Nephron progenitor cell (in vitro differentiated cells): ENCODE data around the gene CLK1.
A peak's percentile ranks its signal among the peaks of the same experiment; 100 is the strongest.
"Not testable (repeated sequence)": the region's sequence is repeated elsewhere in the genome, so short reads cannot be mapped to it uniquely, and the experiment has no call there.

ENCODE experiments used
- DNase-seq: peaks from one replicate; pipeline ENCODE4 v3.0.0; 2021
- H3K27ac Mint-ChIP-seq: 2 replicates; pipeline ENCODE4 v1.8.0; 2021; ENCODE audit warnings: mild to moderate bottlenecking, moderate library complexity, mixed read lengths
- H3K27me3 Mint-ChIP-seq: 2 replicates; pipeline ENCODE4 v1.8.0; 2021; ENCODE audit warnings: mild to moderate bottlenecking, low read depth, mixed read lengths; ENCODE audit not compliant: poor library complexity
- H3K36me3 Mint-ChIP-seq: 2 replicates; pipeline ENCODE4 v1.8.0; 2021; ENCODE audit warnings: low read depth, mixed read lengths
- H3K4me1 Mint-ChIP-seq: 2 replicates; pipeline ENCODE4 v1.8.0; 2021; ENCODE audit warnings: mixed read lengths
- H3K4me3 Mint-ChIP-seq: 2 replicates; pipeline ENCODE4 v1.8.0; 2021; ENCODE audit warnings: mild to moderate bottlenecking, moderate library complexity, mixed read lengths
- H3K9me3 Mint-ChIP-seq: 2 replicates; pipeline ENCODE4 v1.8.0; 2021; ENCODE audit warnings: mild to moderate bottlenecking, moderate library complexity, mixed read lengths
- TF ChIP-seq, protein P1 (sequence below): fragments of 200-600 bp; sonication (generic); IDR thresholded peaks from 2 replicates; pipeline ENCODE4 v1.5.0; 2021; ENCODE audit warnings: antibody characterized with exemption

The CLK1 gene

DNA sequence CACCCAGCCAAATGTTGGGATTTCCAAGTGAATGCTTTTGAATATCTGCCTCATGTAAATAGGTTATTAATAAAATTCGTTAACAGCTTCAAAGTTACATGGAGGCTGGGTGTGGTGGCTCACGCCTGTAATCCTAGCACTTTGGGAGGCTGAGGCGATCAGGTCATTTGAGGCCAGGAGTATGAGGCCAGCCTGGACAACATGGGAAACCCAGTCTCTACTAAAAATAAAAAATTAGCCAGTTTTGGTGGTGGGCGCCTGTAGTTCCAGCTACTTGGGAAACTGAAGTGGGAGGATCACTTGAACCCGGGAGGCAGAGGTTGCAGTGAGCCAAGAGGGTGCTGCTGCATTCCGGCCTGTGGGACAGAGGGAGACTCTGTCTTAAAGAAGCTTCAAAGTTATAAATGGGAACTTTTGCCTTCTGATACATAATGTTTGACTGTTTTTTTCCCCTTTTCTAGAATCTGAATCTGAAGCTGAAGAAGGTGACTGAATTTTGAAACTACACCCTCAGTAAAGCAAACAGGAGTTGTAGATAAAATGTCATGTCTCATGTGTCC is 42.7 kb downstream of the CLK1 start:
- Mint-ChIP-seq H3K27ac (peak overlapping the region; percentile 54), H3K9me3 (no peaks in the 10 kb centered on the region), H3K4me3 (no peak overlapping the region), H3K27me3 (no peaks in the 10 kb centered on the region), H3K36me3 (peaks cover 62% of the 10 kb centered on the region), H3K4me1 (peaks cover 4% of the 10 kb centered on the region)
- TF ChIP-seq, protein P1, sequence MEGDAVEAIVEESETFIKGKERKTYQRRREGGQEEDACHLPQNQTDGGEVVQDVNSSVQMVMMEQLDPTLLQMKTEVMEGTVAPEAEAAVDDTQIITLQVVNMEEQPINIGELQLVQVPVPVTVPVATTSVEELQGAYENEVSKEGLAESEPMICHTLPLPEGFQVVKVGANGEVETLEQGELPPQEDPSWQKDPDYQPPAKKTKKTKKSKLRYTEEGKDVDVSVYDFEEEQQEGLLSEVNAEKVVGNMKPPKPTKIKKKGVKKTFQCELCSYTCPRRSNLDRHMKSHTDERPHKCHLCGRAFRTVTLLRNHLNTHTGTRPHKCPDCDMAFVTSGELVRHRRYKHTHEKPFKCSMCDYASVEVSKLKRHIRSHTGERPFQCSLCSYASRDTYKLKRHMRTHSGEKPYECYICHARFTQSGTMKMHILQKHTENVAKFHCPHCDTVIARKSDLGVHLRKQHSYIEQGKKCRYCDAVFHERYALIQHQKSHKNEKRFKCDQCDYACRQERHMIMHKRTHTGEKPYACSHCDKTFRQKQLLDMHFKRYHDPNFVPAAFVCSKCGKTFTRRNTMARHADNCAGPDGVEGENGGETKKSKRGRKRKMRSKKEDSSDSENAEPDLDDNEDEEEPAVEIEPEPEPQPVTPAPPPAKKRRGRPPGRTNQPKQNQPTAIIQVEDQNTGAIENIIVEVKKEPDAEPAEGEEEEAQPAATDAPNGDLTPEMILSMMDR = no peak
- no peak for DNase-seq

DNA sequence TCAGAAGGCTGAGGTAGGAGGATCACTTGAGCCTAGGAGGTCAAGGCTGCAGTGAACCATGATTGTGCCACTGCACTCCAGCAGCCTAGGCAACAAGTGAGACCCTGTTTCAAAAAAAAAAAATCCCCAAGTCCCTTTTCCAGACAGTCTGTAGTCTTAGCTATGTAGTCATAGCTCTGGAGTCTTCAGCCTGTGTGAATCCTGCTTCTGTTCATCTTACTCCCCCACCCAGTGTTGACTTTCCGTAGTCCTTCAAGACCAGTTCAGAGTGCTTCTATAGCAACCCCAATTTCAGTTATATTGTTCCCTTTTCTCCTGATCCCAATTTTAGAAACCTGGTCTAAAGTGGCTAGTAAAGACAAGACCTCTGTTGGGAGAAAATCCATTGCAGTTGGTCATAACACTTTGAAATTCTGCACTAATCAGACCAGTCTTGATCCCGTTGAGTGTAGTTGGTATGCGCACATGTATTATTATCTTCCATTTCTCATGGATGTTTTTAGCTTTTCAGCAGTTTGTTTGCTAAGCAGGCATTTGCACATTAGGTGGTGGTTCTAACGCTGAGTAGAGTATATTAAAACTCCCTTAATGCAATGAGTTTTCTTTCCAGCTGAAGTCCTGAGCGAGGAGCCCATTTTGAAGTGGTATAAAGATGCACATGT is 43.8 kb downstream of the CLK1 start:
- Mint-ChIP-seq H3K4me1 (peaks cover 4% of the 10 kb centered on the region), H3K4me3 (no peak overlapping the region), H3K36me3 (peaks cover 72% of the 10 kb centered on the region), H3K27ac (peak overlapping the region; percentile 68), H3K9me3 (no peaks in the 10 kb centered on the region), H3K27me3 (no peaks in the 10 kb centered on the region)
- TF ChIP-seq, protein P1 = no peak
- no peak for DNase-seq

DNA sequence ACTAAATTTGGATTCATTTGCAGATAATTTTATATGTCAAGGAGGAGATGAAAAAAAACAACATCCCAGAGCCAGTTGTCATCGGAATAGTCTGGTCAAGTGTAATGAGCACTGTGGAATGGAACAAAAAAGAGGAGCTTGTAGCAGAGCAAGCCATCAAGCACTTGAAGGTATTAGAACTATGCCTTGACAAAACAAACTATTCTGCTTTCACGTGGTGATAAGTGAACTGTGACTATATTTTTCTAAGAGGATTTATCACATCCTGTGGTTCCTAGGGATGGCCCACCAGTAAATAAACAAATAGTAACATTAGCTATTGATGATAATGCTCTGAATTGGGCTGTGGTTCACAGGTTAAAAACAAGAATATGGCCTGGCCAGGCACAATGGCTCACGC is 45.7 kb downstream of the CLK1 start:
- H3K4me3 Mint-ChIP-seq, DNase-seq, H3K9me3 Mint-ChIP-seq, H3K27me3 Mint-ChIP-seq: not testable (repeated sequence)
- peak overlapping the region; percentile 69 for H3K27ac Mint-ChIP-seq
- H3K4me1 Mint-ChIP-seq = peaks cover 16% of the 10 kb centered on the region
- H3K36me3 Mint-ChIP-seq = peaks cover 84% of the 10 kb centered on the region

DNA sequence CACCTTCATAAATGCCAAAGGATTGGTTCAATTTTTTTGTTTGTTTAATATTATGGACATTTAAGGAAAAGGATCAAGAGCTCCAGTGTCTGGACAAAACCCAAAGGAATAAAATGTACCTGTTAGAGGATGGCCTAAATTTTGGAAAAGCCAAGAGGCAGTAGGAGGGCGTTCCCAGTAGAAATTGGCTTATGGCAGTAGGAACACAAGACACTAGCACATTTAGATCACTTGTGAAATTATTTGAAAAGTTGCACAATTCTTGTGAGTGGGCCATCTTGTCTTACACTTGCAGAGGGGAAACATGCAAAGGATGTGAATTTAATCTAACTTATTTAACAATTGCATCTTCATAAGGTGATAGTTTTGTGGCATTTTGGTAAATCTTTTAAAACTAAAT is 49.5 kb downstream of the CLK1 start:
- TF ChIP-seq, protein P1 = no peak
- Mint-ChIP-seq H3K4me1 (peaks cover 44% of the 10 kb centered on the region), H3K36me3 (peaks cover 62% of the 10 kb centered on the region), H3K9me3 (no peaks in the 10 kb centered on the region), H3K27ac (no peak overlapping the region), H3K27me3 (no peaks in the 10 kb centered on the region), H3K4me3 (no peak overlapping the region)
- no peak for DNase-seq

DNA sequence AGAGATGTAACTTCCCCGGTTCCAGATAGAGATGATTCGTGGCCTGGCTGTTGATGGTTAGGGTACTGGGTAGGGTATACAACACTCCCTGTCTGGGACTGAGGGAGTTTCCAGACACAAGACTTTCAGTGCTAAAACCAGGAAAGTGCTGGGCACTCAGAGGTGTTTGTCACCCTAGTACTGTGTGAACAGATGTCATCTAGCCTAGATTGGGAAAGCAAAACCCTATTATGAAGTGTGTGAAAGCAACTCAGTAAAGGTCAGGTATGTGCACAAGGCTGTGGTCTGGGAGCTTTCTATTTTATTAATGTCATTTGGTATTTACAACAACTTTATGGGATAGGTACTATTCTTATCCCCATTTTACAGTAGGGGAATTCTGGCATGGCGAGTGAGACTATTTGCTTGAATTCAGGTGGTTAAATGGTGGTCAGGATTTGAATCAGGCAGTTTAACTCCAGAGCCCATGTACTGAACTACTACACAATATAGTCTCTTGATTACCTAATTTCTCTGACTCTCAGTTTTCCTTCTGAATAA is 50.1 kb downstream of the CLK1 start:
- TF ChIP-seq, protein P1 = no peak
- Mint-ChIP-seq H3K4me1 (peaks cover 49% of the 10 kb centered on the region), H3K27ac (no peak overlapping the region), H3K4me3 (peak overlapping the region; percentile 47), H3K36me3 (peaks cover 56% of the 10 kb centered on the region), H3K9me3 (no peaks in the 10 kb centered on the region), H3K27me3 (no peaks in the 10 kb centered on the region)
- no peak for DNase-seq

DNA sequence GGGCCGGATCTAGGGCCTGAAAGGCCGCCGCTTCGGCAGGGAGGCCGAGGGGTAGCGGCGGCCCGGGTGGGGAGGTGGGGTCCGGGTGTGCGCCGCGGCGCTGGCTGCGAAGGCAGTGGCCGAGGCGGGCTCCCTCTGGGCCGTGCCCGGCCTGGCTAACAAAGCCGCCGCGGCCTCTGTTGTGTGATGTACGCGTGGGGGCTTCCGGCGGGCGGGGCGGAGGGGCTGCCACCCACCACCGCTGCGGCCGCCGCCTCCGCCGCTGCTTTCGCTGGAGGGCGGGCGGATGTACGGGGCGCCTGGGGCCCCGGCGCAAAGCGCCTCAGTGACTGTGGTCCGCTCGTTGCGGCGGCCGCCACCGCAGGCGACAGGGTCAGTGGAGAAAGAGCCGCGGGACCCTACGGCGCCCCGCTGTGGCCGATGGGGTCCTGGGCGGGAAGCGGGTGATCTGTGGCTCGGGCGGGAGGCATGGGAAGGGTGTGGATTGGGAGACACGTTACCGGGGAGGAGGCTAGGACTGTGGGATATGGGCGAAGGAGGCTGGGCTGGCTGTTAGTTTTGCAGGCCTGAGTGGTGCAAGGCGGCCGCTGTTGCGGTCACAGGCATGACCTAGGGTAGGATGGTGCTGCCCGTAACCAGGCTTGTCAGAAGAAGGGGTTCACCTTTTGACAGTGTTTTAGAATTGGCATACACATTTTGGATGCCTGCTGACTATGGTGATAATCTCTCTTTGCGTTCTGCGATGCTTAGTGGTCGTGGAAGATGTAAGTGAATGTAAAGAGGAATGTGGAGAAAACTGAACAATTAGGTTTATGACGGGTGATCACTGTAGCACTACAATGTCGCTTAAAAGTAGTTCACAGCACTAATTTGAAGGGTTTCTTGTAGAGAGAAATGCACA is 52.1 kb downstream of the CLK1 start:
- peak; percentile 82 for DNase-seq
- TF ChIP-seq, protein P1 = peak; percentile 42
- peak overlapping the region; percentile 98 for H3K27ac Mint-ChIP-seq

More for the DNA sequence above, 52.1 kb downstream of the CLK1 start:
- peaks cover 47% of the 10 kb centered on the region for H3K4me1 Mint-ChIP-seq
- H3K4me3 Mint-ChIP-seq = peak overlapping the region; percentile 98
- no peaks in the 10 kb centered on the region for H3K27me3 Mint-ChIP-seq
- peaks cover 37% of the 10 kb centered on the region for H3K36me3 Mint-ChIP-seq
- H3K9me3 Mint-ChIP-seq = no peaks in the 10 kb centered on the region
